ENCODE data around the gene VIPR2.

Gene VIPR2

GRCh38 chr7:159066816-159067575, 77.7 kb downstream of the VIPR2 start:
- no peak for DNase-seq (ENCODE audit: low read depth)

- DNase-seq (ENCODE audit: low read depth): no peak
Observed at GRCh38 chr7:159065852-159066480, 78.7 kb downstream of the VIPR2 start.

- no peak for DNase-seq (ENCODE audit: low read depth)
Observed at GRCh38 chr7:159064816-159065510, 79.7 kb downstream of the VIPR2 start.

GRCh38 chr7:159064121-159064815, 80.4 kb downstream of the VIPR2 start:
- DNase-seq (ENCODE audit: low read depth): no peak

GRCh38 chr7:159063046-159063840, 81.4 kb downstream of the VIPR2 start:
- no peak for DNase-seq (ENCODE audit: low read depth)

- no peak for DNase-seq (ENCODE audit: low read depth)
Observed at GRCh38 chr7:159062569-159062968, 82.1 kb downstream of the VIPR2 start.

GRCh38 chr7:159061674-159062212, 82.9 kb downstream of the VIPR2 start:
- no peak for DNase-seq (ENCODE audit: low read depth)

GRCh38 chr7:159061209-159061608, 83.5 kb downstream of the VIPR2 start:
- no peak for DNase-seq (ENCODE audit: low read depth)

GRCh38 chr7:159060440-159060839, 84.2 kb downstream of the VIPR2 start:
- no peak for DNase-seq (ENCODE audit: low read depth)

- no peak for DNase-seq (ENCODE audit: low read depth)
Observed at GRCh38 chr7:159059629-159060028, 85.0 kb downstream of the VIPR2 start.

GRCh38 chr7:159057647-159058046, 87.0 kb downstream of the VIPR2 start:
- no peak for DNase-seq (ENCODE audit: low read depth)

GRCh38 chr7:159056737-159057136, 87.9 kb downstream of the VIPR2 start:
- DNase-seq (ENCODE audit: low read depth): no peak

GRCh38 chr7:159051916-159052315, 92.8 kb downstream of the VIPR2 start:
- no peak for DNase-seq (ENCODE audit: low read depth)

- no peak for DNase-seq (ENCODE audit: low read depth)
Observed at GRCh38 chr7:159050704-159051103, 94.0 kb downstream of the VIPR2 start.

GRCh38 chr7:159049266-159050025, 95.2 kb downstream of the VIPR2 start:
- DNase-seq (ENCODE audit: low read depth): no peak

GRCh38 chr7:159048656-159049055, 96.0 kb downstream of the VIPR2 start:
- DNase-seq (ENCODE audit: low read depth): no peak

- DNase-seq (ENCODE audit: low read depth): no peak
Observed at GRCh38 chr7:159047536-159047935, 97.1 kb downstream of the VIPR2 start.

GRCh38 chr7:159046300-159046699, 98.4 kb downstream of the VIPR2 start:
- DNase-seq (ENCODE audit: low read depth): no peak

GRCh38 chr7:159045839-159046238, 98.8 kb downstream of the VIPR2 start:
- DNase-seq (ENCODE audit: low read depth): no peak

GRCh38 chr7:159042581-159043101, 102.0 kb downstream of the VIPR2 start:
- DNase-seq (ENCODE audit: low read depth): no peak

All from activated gamma-delta T cell treated with anti-CD3 and anti-CD28 coated beads, Interleukin-2, amount 50 U/mL, for 16 hours (primary cell).